Lung (tissue), 12 donors: ENCODE data around the gene KDM1B. TPM values are rescaled to one million over a fixed set of nuclear protein-coding genes. Genes with fewer than 3 reads are reported as not detected.

ENCODE experiments used
- ATAC-seq: fragments of 200-7000 bp; cut with Tn5 transposase; one replicate; pipeline ENCODE4 v1.9.1; 2020; ENCODE audit warnings: moderate number of reproducible peaks; ENCODE audit not compliant: insufficient read depth, low FRiP score
- DNase-seq, 3 donors: peaks; one replicate each; pipeline ENCODE4 v3.0.0-alpha.2; 2013 to 2017
- H3K27ac ChIP-seq, 2 donors: one replicate each; pipeline ENCODE4 v1.5.1; 2013; ENCODE audit warnings: mild to moderate bottlenecking in 2 of 2, moderate library complexity in 2 of 2, control low read depth in 1 of 2, inconsistent platforms in 1 of 2, low read depth in 1 of 2, low read length in 1 of 2
- H3K27me3 ChIP-seq, 3 donors: one replicate each; pipeline ENCODE4 v1.5.1; 2013; ENCODE audit warnings: low read length in 2 of 3; ENCODE audit not compliant: control insufficient read depth in 3 of 3, insufficient read depth in 3 of 3
- H3K36me3 ChIP-seq, 4 donors: one replicate each; pipeline ENCODE4 v1.5.1; 2013; ENCODE audit warnings: low read length in 4 of 4, mild to moderate bottlenecking in 1 of 4, moderate library complexity in 1 of 4; ENCODE audit not compliant: control insufficient read depth in 4 of 4, insufficient read depth in 4 of 4
- H3K4me1 ChIP-seq, 5 donors: one replicate each; pipeline ENCODE4 v1.5.1; 2013; ENCODE audit warnings: low read length in 5 of 5, mild to moderate bottlenecking in 2 of 5, moderate library complexity in 1 of 5; ENCODE audit not compliant: control insufficient read depth in 5 of 5, insufficient read depth in 5 of 5
- H3K4me3 ChIP-seq: one replicate; pipeline ENCODE4 v1.5.1; 2013; ENCODE audit warnings: mild to moderate bottlenecking, control low read depth, moderate library complexity
- H3K9ac ChIP-seq, 2 donors: one replicate each; pipeline ENCODE4 v1.5.1; 2013; ENCODE audit warnings: low read length in 2 of 2, control low read depth in 1 of 2; ENCODE audit not compliant: insufficient read depth in 1 of 2
- H3K9me3 ChIP-seq, 4 donors: one replicate each; pipeline ENCODE4 v1.5.1; 2013; ENCODE audit warnings: low read length in 3 of 4, mild to moderate bottlenecking in 1 of 4, moderate library complexity in 1 of 4; ENCODE audit not compliant: control insufficient read depth in 4 of 4, insufficient read depth in 3 of 4
- CTCF ChIP-seq: IDR thresholded peaks from 2 replicates; pipeline ENCODE4 v1.5.1; 2012; ENCODE audit warnings: mild to moderate bottlenecking; ENCODE audit errors: control extremely low read depth, extremely low read depth
- WGBS, 2 donors: extraction: QIAGEN DNeasy Blood & Tissue Kit; methylation state at CpG; one replicate each; pipeline ENCODE4 v1.1.7; 2013; 5-methylcytosine and 5-hydroxymethylcytosine counted together
- polyA plus RNA-seq, 2 donors: library from polyadenylated mRNA; stranded (reverse); fragments of 200-250 nt; gene quantifications; one replicate each; pipeline ENCODE4 v1.2.1, GENCODE V29; 2013
- total RNA-seq, 2 donors: library from RNA; depleted of rRNA in 1 of 2; stranded (reverse); fragments of >200 nt in 1 of 2; gene quantifications; one replicate each; pipeline ENCODE4 v1.2.1, GENCODE V29; 2014 to 2021
- donor health status: control.
- donor health status: control.
- donor health status: Bipolar disorder and iron deficiency.
- donor health status: healthy.
- donor health status: DM: yes; HTN: yes; CAD: no.

The KDM1B gene
- total and polyA plus RNA-seq, 4 donors: 4.1 to 26.4 (median 19.6) TPM

DNA sequence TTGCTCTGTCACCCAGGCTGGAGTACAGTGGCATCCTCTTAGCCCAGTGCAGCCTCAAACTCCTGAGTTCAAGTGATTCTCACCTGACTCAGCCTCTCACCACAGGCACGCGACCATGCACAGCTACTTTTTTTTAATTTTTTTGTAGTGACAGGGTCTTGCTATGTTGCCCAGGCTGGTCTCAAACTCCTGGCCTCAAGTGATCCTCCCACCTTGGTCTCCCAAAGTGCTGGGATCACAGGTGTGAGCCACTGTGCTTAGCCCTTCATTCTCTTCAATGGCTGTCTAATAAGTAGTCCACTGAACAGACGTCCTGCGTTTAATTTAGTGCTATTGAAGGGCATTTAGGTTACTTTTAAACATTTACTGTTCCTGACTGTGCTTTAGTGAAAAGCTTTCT, 27.3 kb downstream of the KDM1B start:
- Histone ChIP-seq H3K27me3 (no peaks in the 10 kb centered on the region), H3K4me3 (no peak overlapping the region), H3K36me3 (peaks cover 0 to under 1% (median 0%) of the 10 kb centered on the region in 4 donors), H3K27ac (no peak overlapping the region), H3K9ac (no peak overlapping the region), H3K9me3 (no peaks in the 10 kb centered on the region), H3K4me1 (peaks cover 0 to 16% (median 6%) of the 10 kb centered on the region in 5 donors)
- 86 to 89% methylated on average over 4 of the region's 4 CpGs for WGBS, 2 donors
- DNase-seq (no peak), ATAC-seq (no peak)
- no peak for TF ChIP-seq CTCF

GRCh38 chr6:18183766-18184165, 28.5 kb downstream of the KDM1B start:
- Histone ChIP-seq H3K4me1 (peaks cover 0 to 16% (median 6%) of the 10 kb centered on the region in 5 donors), H3K9me3 (no peaks in the 10 kb centered on the region), H3K4me3 (no peak overlapping the region), H3K27me3 (no peaks in the 10 kb centered on the region), H3K27ac (no peak overlapping the region), H3K9ac (peak overlapping the region in 1 of 2 donors; percentile 27), H3K36me3 (peaks cover 0 to 4% (median 0%) of the 10 kb centered on the region in 4 donors)
- 58 to 87% methylated on average over 4 of the region's 4 CpGs for WGBS, 2 donors
- DNase-seq: peak; percentile 31 to 84 (median 84)
- no peak for TF ChIP-seq CTCF
- no peak for ATAC-seq

- Histone ChIP-seq H3K4me3 (no peak overlapping the region), H3K4me1 (peaks cover 0 to 26% (median 6%) of the 10 kb centered on the region in 5 donors), H3K27me3 (no peaks in the 10 kb centered on the region), H3K9me3 (no peaks in the 10 kb centered on the region), H3K36me3 (peaks cover 0 to 4% (median 0%) of the 10 kb centered on the region in 4 donors), H3K27ac (peak overlapping the region in 1 of 2 donors; percentile 31), H3K9ac (no peak overlapping the region)
- peak; percentile 43 for ATAC-seq
- 54 to 72% methylated on average over 1 of the region's 1 CpG for WGBS, 2 donors
- TF ChIP-seq CTCF: no peak
- no peak for DNase-seq
Observed at GRCh38 chr6:18185624-18186023, 30.4 kb downstream of the KDM1B start.

GRCh38 chr6:18186033-18186432, 30.8 kb downstream of the KDM1B start:
- DNase-seq (peak in 2 of 3 donors; percentile 26 to 59), ATAC-seq (peak; percentile 66)
- Histone ChIP-seq H3K4me1 (peaks cover 0 to 26% (median 6%) of the 10 kb centered on the region in 5 donors), H3K27me3 (no peaks in the 10 kb centered on the region), H3K4me3 (no peak overlapping the region), H3K36me3 (peaks cover 0 to 4% (median 0%) of the 10 kb centered on the region in 4 donors), H3K9ac (no peak overlapping the region), H3K9me3 (no peaks in the 10 kb centered on the region), H3K27ac (peak overlapping the region in 1 of 2 donors; percentile 34)
- no peak for TF ChIP-seq CTCF
- 35 to 51% methylated on average over 2 of the region's 2 CpGs for WGBS, 2 donors
